Limb (tissue), 2 donors: Measurements from ENCODE around the gene RILP.

ENCODE experiments used
- DNase-seq, 2 donors: peaks; one replicate each; pipeline ENCODE4 v3.0.0-alpha.2; 2016; ENCODE audit errors: extremely low spot score in 2 of 2

Gene RILP

DNA sequence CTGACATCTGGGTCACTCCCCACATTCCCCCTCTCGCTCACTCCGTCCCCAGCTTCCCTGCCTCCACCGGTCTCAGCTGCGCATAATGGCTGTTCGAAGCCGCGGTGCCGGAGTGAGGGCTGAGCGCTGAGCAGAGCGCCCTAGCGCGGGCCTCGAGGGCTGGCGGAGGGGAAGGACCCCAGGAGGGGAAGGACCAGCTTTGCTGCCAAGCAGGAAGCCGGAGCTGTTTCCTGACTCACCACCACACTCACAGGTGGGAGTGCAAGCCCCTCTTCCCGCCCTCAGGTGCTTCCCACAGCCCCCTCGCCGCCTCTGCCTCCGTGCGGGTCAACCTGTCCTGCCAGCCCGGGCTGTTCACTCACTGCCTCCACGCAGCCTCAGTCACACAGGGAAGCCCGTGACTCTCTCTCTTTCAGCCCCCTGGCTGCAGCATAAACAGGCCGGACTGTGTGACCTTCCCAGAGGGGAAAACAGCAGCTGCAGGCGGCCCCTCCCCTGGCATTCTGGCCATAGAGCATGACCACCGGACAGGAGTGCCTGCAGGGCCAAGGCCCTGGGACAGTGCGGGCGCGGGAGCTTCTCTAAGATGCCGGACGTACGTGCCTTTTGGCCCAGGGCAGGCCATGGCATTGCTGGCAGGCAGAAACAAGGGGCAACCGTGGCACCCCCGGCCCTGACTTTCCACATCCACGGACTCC, 44.7 kb downstream of the RILP start:
- DNase-seq = no peak

DNA sequence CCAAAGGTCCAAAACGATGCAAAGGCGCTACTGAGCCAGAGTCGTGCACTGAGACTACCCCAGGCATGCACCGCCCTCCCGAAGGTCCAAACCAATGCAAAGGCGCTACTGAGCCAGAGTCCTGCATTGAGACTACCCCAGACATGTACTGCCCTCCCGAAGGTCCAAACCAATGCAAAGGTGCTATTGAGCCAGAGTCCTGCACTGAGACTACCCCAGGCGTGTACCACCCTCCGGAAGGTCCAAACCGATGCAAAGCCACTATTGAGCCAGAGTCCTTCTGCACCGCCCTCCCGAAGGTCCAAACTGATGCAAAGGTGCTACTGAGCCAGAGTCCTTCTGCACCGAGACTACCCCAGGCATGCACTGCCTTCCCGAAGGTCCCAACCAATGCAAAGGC, 48.1 kb downstream of the RILP start:
- no peak for DNase-seq

DNA sequence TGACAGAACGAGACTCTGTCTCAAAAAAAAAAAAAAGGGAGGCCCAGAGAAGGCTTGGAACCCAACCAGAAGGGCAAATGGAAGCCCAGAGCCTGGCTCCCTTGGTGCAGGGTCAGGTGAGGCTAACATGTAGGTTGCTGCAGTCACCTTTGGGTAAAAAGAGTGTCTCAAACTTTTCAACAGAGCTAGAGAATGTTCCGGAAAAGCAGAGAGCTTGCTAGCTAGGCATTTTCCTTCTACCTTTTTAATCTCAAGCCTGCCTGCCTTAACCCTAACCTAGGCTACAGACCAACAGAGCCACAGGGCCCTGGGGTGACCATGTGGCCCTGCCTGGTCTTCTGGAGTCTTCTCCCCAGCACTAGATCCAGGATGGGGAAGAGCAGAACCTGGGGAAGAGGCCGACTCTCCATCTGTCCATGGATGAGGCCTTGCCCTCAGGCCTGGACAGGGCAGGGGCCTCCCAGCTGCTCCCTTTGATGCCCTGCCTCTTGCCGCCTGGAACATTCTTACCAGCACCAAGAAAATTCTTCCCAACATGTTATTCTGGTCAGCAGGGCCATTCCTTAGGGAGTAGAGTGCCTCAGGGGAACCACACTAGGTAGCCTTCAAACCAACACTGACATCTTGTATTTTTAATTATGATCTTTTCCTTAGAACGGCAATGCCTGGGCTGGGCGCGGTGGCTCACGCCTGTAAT, 51.1 kb downstream of the RILP start:
- DNase-seq = no peak

DNA sequence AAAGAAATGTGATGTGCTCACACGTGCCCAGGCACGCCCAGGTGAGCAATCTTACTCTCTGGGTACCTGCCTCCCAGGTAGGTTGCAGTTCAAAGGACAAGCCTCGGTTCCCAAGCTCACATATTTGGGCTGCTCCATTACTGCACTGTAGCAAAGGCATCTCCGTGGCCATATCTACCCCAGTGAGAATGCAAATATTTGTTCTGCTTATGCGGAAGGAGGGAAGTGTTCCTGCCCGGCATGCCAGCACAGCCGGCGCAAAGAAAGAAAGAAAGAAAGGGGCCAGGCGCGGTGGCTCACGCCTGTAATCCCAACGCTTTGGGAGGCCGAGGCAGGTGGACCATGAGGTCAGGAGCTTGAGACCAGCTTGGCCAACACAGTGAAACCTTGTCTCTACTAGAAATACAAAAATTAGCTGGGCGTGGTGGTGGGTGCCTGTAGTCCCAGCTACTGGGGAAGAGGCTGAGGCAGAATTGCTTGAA, 51.8 kb downstream of the RILP start:
- no peak for DNase-seq
